Medulla oblongata (tissue), 1 donor: ENCODE measurements around the gene SPACA7.
A peak's percentile ranks its signal among the peaks of the same experiment; 100 is the strongest.
"Not testable (repeated sequence)": the region's sequence is repeated elsewhere in the genome, so short reads cannot be mapped to it uniquely, and the experiment has no call there.

ENCODE experiments used
- DNase-seq: peaks from one replicate; pipeline ENCODE4 v3.0.0-alpha.2; 2015; ENCODE audit errors: extremely low spot score

The SPACA7 gene

GRCh38 chr13:112424098-112424497 lies 47.9 kb downstream of the SPACA7 start:
- no peak for DNase-seq

DNA sequence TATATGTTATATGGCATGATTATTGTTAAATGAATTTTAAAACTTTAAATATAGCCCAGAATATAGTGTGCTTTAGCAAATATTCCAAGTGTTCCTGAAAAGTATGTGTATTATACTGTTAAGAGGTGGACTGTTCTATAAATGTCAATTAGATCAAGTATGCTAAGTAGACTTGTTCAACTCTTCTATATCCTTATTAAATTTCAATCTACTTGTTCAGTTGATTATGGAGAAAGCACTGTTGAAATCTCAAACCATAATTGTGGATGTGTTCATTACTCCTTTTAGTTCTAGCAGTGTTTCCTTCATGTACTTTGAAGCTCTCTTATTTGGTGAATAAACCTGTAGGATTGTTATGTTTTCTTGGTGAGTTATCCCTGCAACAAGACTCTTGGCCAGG lies 52.5 kb downstream of the SPACA7 start:
- DNase-seq, result no peak

GRCh38 chr13:112431734-112432133 lies 55.6 kb downstream of the SPACA7 start:
- no peak for DNase-seq

DNA sequence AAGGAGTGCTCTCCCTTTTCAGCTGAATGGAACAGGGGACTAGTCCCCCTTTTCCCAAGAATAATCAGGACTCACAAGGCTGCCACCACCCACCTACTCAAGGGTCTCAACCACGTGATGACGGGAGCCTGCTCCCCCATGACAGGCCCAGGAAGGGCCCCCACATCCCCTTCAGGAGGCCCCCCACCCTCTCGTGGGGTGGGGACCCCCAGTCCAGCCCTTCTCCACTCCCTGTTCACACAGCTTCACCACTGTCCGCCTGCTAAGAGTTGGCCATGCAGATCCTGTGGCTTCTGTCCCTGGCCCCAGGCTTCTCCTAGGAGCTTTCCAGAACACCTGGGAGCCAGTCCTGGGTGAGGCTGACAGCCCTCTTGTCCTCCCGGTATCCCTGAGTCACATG lies 56.6 kb downstream of the SPACA7 start:
- DNase-seq, result not testable (repeated sequence)

- DNase-seq, result not testable (repeated sequence)
Measured at GRCh38 chr13:112433517-112433916, 57.4 kb downstream of the SPACA7 start.

DNA sequence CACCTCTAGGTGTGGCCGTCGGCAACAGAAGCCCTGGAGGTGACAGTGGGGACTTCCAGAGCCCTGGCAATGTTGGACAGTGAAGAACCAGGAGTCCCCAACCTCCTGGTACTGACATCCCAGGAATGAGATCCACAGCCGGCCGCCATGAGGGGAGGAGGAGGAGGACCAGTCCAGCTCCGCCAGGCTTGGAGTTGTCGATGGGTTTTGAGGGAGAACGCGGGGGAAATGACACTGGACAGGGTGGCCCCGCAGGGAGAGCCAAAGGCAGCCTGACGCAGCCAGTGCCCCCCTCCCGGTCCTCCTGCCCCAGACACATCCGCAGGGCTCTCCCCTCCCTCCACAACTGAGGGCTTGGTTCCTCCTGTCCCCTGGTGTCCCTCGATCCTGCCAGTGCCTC lies 57.9 kb downstream of the SPACA7 start:
- DNase-seq, result no peak

DNA sequence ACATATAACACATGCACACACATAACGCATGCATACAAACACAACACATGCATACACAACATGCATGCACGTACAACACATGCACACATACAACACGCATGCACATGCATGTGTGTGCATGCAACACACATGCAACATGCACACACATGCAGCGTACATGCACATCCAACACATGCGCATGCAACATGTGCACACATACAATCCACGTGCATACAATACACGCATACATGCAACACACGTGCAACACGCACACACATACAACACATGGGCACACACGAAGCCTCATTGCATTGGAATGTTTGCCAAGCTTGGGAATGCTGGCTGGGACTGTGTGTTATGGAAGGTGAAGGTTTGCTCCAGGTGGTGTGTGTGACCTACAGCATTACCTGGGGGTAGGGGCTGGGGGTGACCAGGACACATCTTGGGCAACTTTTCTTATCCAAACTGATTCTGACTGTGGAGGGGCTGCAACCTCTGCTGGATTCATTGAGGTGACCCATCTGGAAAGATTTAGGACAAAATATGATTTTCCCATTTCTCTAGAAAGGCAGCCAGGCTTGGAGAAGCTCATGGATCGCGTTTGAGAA lies 58.9 kb downstream of the SPACA7 start:
- no peak for DNase-seq

DNA sequence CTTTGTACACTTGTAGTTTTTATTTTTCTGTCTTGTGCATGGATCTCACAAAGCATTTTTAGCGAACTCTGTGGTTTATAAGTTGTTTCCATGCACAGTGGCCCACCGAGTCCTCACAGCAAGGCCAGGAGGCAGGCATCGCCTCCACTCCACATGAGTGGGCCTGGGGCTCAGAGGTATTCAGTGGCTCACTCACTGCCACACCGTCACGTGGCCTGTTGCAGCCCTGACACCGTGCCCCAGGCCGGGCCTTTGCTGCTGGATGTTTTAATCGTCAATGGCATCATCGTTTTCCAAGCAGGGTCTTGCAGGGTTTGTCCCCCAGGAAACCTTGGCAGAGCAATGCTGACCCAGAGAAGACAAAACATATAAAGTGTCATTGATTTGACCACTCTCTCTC lies 59.8 kb downstream of the SPACA7 start:
- no peak for DNase-seq

DNA sequence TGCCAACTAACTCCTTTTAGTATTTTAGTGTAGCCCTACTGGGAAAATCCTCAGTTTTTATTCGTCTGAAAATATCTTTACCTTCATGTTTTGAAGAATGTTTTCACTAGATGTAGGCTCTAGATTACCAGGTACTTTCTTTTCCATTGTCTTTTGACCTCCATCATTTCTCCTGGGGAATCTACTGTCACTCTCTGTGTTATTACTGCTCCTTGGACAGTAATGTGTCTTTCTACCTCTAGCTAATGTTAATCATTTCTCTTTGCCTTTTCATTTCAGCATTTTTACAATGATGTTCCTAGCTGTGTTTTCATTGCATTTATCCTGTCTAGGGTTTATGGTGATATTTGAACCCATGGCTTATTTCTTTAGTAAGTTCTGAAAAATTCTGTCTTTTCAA lies 61.9 kb downstream of the SPACA7 start:
- no peak for DNase-seq

DNA sequence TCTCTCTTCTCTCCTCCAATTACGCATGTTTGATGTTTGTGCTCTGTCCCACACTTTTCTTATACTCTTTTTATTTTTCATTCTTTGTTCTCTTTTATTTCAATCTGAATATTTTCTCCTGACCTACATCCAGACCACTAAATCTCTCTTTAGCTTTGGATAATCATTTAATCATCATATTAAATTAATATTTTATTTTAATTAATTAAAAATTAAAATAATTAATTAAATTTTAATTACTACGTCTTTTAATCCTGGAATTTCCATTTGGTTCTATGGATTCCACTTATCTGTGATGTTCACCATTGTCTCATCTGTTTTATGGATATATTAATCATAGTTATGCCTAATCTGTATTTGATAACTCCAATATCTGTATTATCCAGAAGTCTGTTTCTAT lies 62.4 kb downstream of the SPACA7 start:
- DNase-seq, result no peak

DNA sequence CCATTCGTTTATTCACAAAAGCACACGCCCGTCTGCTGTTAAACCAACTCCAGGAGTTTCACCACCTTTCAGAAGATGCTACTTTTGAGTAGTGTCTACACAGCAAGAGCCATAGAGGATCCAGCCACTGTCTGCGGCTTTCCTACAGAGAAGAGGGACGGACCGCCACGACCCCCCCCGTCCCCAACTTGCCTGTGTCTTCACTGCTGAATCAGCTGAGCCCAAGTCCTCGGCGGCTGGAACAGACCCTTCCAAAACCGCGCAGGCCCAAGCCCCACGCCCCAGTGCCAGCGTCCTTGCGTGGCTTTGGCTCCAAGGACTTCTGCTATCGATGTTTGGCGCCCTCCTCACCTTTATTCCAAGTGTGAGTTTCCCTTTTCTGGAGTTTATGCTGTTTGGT lies 65.1 kb downstream of the SPACA7 start:
- DNase-seq, result no peak

GRCh38 chr13:112441779-112442310 lies 65.7 kb downstream of the SPACA7 start:
- DNase-seq, result no peak

DNA sequence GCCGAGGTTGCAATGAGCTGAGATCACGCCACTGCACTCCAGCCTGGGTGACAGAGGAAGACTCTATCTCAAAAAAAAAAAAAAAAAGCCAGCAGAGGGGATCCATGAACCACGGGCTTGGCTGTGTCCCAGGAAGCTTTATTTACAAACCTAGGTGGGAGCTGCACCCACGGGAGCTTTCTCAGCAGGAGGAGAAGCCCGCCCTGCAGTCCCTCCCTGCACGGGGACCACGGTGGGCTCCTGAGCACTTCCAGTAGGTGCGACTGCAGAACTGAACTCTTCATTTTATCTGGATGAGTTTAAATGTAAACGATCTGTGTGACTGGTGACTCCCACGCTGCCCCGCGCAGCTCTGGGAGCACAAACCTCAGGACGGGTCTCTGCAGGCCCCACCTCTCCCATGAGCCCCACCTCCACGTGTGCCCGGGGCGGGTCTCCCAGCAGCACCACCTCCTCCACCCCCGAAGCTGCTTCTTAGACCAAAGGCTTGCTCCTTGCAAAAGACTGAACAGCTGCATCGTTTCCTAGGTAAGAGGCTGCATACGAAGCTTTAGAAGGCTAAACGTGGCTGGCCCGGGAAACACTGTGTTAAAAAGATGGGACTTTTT lies 66.4 kb downstream of the SPACA7 start:
- no peak for DNase-seq

DNA sequence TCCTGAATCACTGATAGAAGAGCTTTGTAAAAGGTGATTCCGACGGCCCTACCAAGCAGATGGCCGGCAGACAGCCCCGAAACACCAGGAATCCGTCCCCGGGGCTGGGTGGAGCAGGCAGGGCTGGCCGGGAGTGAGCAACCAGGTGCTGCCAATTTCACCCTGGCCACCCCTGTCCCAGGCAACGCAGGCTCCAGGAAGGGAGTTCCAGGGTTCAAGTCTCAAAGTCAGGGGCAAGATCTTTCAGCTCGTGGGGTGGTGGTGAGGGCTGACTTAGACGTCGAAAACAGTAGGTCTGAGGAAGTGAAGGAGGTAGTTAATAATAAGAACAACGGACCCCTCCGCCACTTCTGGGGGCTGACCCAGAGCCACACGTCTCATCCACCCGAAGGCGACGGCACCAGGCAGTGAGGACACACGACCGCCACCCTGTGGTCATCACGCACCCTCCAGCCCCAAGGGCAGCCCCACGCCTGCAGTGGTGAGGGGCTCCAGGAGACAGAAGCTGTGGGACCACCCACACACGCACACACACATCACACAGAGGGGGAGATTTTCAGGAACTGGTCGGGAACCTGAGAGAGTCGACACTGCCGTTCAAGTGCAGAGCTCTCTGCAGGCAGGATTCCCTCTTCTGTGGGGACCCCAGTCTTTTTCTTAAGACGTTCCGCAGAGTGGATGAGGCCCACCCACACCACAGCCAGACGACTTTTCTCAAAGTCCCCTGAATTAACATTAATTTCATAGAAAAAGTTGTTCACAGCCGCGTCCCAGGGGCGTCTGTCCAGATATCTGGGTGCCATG lies 67.2 kb downstream of the SPACA7 start:
- peak; percentile 14 for DNase-seq

DNA sequence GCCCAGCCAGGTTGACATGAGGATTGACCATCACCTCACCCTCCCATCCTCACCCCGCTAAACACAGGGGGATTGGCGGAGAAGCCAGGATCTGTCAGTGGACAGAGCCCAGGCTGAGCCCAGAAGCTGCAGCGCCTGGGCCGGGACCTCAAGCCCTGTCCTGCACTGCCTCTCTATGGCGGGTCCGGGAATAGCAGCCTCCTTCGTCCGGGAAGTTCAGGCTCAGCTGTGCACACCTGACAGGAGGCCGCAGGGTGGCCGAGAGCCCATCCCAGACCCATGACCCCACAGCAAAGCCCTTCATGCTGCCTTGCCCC lies 67.8 kb downstream of the SPACA7 start:
- peak; percentile 65 for DNase-seq

- DNase-seq, result no peak
Measured at GRCh38 chr13:112444416-112445399, 68.6 kb downstream of the SPACA7 start.

DNA sequence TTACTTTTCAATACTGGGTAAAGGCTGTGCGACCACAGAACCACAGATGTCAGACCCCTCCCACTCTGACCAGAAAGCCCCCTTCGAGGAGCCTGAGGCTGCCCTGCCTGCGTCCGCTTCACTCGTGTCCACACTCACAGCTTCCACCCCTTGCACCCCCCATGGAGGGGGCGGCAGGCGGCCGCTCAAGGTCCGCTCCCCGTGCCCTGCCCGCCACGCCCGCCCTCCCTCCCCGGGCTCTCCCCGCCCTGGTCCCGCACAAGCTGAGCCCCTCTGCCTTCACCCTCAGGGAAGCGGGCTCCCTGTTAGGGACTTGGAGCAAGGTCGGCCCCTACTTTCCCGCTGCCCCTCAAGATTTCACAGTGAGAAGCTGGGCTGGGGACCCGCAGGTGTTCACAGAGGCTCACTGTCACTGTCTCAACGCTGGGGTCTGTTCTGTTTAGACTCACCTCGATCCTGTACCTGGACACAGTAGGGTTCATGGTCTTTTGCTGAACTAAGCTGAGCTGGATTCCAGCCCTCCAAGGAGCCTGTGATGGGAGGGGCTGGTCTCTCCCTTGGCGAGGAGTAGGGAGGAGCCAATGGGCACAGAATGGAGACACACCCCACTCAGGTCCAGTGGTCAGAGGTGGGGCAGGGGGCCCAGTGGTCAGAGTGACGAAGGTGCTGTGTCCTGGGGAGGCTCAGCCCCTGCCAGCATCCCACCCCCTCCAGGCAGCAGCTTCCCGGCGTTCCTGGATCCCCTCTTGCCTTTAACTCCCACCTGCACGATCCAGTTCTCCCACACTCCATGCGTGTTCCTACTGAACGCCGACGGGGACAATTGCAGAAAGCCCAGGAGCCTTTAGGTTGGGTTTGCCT lies 69.5 kb downstream of the SPACA7 start:
- DNase-seq, result no peak

GRCh38 chr13:112446347-112446861 lies 70.2 kb downstream of the SPACA7 start:
- DNase-seq, result no peak

- no peak for DNase-seq
Measured at GRCh38 chr13:112446867-112447266, 70.7 kb downstream of the SPACA7 start.

GRCh38 chr13:112447306-112447705 lies 71.2 kb downstream of the SPACA7 start:
- no peak for DNase-seq
